ENCODE measurements around the gene CDC16. TPM values are rescaled to one million over a fixed set of nuclear protein-coding genes. Genes with fewer than 3 reads are reported as not detected.
A peak's percentile ranks its signal among the peaks of the same experiment; 100 is the strongest.

Gene CDC16
- total RNA-seq, 2 experiments from 2014 or later: 83.5 to 90.8 TPM

DNA sequence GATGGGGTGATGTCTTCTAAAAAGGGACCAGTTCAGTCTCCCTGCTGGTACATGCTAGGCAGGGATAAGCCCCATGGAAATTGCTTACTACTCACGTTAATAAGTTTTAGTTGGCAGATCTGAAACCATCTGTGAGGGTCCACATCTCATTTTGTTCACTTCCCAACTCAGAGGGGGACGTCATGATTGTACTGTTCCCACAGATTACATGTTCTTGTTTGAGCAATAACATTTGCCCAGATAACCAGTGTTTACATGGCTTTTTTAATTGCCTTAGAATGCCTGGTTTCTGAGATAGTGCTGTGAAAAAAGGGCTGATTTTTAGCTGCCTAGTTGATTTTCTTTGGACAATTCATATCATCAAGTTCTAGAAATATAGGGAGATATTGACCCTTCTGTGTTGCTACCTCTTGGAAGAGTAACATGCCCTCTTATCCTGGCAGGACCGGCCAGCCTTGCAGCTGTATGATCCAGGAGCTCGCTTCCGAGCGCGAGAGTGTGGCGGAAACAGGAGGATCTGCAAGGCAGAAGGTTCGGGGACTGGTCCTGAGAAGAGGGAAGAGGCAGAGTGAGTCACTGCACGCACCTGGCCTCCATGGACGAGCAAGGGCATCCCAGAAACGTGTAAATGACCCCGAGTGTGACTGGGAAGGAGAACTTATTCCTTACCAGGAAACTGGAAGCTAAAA, 69.8 kb downstream of the CDC16 start:
- H3K4me3 Mint-ChIP-seq: no peak overlapping the region
- peaks cover 27% of the 10 kb centered on the region for H3K36me3 Mint-ChIP-seq (ENCODE audit: low read depth)
- H3K27ac Mint-ChIP-seq: no peak overlapping the region
- H3K9me3 Mint-ChIP-seq (ENCODE audit: low read depth): no peaks in the 10 kb centered on the region
- DNase-seq (no peak), ATAC-seq (no peak)
- intact Hi-C loops (cut with DNase I, micrococcal nuclease): no loop called here
- ChIA-PET CTCF (no interaction called here), POLR2A (interaction anchor here (0.6 kb wide), 1 partner anchor 28 kb away, joined by 4 read pairs; no protein-coding TSS in a partner anchor)
- no peaks in the 10 kb centered on the region for H3K4me1 Mint-ChIP-seq
- H3K27me3 Mint-ChIP-seq: no peaks in the 10 kb centered on the region

DNA sequence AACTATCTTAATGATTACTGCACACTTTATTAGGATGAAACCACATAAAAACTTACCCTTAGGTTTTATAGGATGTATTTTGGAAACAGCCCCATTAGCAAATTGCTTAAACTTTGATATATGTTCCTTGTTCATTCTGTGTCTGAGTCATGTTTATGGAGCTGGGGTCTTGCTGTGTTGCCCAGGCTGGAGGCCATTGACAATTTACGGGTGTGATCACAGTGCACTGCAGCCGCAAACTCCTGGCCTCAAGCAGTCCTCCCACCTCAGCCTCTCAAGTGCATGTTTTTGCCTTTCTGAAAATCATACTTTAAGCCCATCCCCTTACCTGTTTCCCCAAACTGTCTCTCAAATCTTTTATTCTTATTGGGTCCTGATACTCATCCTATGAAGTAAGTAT, 74.4 kb downstream of the CDC16 start:
- H3K4me3 Mint-ChIP-seq: no peak overlapping the region
- no peaks in the 10 kb centered on the region for H3K9me3 Mint-ChIP-seq (ENCODE audit: low read depth)
- DNase-seq (no peak), ATAC-seq (no peak)
- CTCF ChIA-PET: no interaction called here
- H3K4me1 Mint-ChIP-seq: peaks cover 13% of the 10 kb centered on the region
- H3K27me3 Mint-ChIP-seq: no peaks in the 10 kb centered on the region
- H3K36me3 Mint-ChIP-seq (ENCODE audit: low read depth): peaks cover 13% of the 10 kb centered on the region
- POLR2A ChIA-PET: no interaction called here
- H3K27ac Mint-ChIP-seq: no peak overlapping the region
- intact Hi-C loops (cut with DNase I, micrococcal nuclease): no loop called here

DNA sequence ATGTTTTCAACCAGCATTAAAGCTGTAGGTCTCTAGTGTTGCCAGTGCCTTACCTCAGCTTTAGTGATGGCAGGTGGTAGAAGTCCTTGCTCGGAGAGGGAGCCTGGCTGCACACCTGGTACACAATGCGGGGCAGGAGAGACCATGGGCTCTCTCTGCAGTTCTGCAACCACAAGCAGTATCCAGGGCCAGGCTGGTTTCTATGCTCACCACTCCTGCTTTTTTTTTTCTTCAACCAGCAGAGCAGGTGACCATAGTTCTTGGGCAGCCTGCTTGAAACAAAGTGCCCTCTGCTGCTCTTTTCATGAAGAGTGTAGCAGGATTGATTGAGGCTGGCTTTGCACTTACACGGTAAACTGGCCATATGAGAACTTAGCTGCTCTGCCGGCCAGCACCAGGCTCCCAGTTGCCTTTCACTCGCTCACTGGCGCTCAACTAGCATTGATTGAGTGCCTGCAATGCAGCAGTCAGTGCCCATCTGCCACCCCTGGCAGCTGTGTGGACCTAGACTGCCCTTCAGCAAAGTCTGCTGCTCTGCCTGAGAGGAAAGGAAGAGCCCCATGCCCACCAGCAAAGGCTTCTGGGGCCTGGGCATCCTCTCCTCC, 75.2 kb downstream of the CDC16 start:
- intact Hi-C loops (cut with DNase I, micrococcal nuclease): no loop called here
- H3K4me3 Mint-ChIP-seq: no peak overlapping the region
- no peak overlapping the region for H3K27ac Mint-ChIP-seq
- POLR2A ChIA-PET: interaction anchor here (0.5 kb wide), 1 partner anchor 25 kb away, joined by 11 read pairs; no protein-coding TSS in a partner anchor
- H3K9me3 Mint-ChIP-seq (ENCODE audit: low read depth): no peaks in the 10 kb centered on the region
- CTCF ChIA-PET: interaction anchor here (0.6 kb wide), 1 partner anchor 30 kb away, joined by 3 read pairs; no protein-coding TSS in a partner anchor
- no peaks in the 10 kb centered on the region for H3K27me3 Mint-ChIP-seq
- DNase-seq (no peak), ATAC-seq (no peak)
- peaks cover 14% of the 10 kb centered on the region for H3K4me1 Mint-ChIP-seq
- peaks cover 11% of the 10 kb centered on the region for H3K36me3 Mint-ChIP-seq (ENCODE audit: low read depth)

DNA sequence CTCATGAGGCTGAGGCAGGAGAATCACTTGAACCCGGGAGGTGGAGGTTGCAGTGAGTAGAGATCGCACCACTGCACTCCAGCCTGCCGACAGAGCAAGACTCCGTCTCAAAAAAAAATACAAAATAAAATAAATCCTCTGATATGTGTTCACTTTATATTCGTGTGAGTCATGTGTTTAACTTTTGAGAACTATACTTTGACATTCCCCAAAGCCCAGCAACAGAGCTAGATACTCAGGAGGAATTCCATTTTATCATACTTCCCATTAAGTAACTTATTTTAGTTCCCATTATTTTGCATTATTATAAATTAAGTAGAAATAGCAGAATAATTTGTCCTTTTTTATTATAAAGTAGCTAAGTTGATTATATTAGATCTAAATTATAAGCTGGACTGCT, 76.3 kb downstream of the CDC16 start:
- peaks cover 16% of the 10 kb centered on the region for H3K36me3 Mint-ChIP-seq (ENCODE audit: low read depth)
- H3K27me3 Mint-ChIP-seq: no peaks in the 10 kb centered on the region
- no peak for DNase-seq
- no peak overlapping the region for H3K27ac Mint-ChIP-seq
- CTCF ChIA-PET: no interaction called here
- no peaks in the 10 kb centered on the region for H3K9me3 Mint-ChIP-seq (ENCODE audit: low read depth)
- POLR2A ChIA-PET: no interaction called here
- intact Hi-C loops (cut with DNase I, micrococcal nuclease): no loop called here
- no peak overlapping the region for H3K4me3 Mint-ChIP-seq
- no peak for ATAC-seq
- peaks cover 21% of the 10 kb centered on the region for H3K4me1 Mint-ChIP-seq

DNA sequence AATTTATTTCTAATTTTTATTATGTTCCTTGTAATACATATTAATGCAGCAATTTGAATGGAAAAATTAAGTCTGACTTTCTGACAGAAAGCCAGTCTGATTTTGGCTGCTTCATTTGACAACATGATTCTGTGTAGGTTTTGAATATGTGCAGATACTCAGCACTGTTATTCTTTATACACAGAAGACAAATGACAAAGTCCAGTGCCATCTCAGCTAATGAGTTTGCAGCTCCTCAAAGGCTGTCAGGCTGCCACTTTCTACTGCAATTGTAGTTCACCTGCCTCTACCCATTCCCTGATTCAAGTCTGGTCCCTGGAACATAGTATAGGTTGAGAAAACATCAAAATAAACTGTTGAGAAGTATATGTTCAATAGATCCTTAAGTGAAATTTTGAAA, 76.7 kb downstream of the CDC16 start:
- DNase-seq (no peak), ATAC-seq (no peak)
- H3K36me3 Mint-ChIP-seq (ENCODE audit: low read depth): peaks cover 14% of the 10 kb centered on the region
- H3K4me3 Mint-ChIP-seq: no peak overlapping the region
- H3K9me3 Mint-ChIP-seq (ENCODE audit: low read depth): no peaks in the 10 kb centered on the region
- no peak overlapping the region for H3K27ac Mint-ChIP-seq
- no peaks in the 10 kb centered on the region for H3K27me3 Mint-ChIP-seq
- ChIA-PET POLR2A (no interaction called here), CTCF (no interaction called here)
- peaks cover 21% of the 10 kb centered on the region for H3K4me1 Mint-ChIP-seq
- intact Hi-C loops (cut with DNase I, micrococcal nuclease): no loop called here

DNA sequence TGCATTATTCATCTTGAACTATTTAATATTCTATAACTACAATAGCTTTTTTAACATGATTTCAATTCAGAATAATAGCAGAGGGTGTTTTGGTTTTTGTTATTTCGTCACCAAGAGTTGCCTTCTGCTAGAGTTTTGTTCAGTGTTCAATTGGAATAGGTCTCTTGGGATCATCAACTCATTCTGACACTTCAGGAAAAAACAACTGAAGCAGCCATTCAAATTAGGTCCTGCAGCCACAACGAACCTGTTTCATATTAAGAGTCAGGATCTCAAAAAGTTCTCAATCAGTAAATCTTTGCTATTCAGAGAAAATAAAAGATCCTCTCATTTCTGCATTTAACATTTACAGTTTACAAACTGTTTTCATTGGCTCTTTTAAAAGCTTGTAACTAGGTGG, 77.2 kb downstream of the CDC16 start:
- ChIA-PET CTCF (interaction anchor here (1.9 kb wide), 1 partner anchor 13 kb away, joined by 5 read pairs; no protein-coding TSS in a partner anchor), POLR2A (no interaction called here)
- Mint-ChIP-seq H3K27ac (no peak overlapping the region), H3K4me3 (no peak overlapping the region), H3K9me3 (ENCODE audit: low read depth) (no peaks in the 10 kb centered on the region), H3K36me3 (ENCODE audit: low read depth) (peaks cover 17% of the 10 kb centered on the region), H3K27me3 (no peaks in the 10 kb centered on the region), H3K4me1 (peaks cover 24% of the 10 kb centered on the region)
- no peak for ATAC-seq
- DNase-seq: no peak
- intact Hi-C loops (cut with DNase I, micrococcal nuclease): no loop called here

DNA sequence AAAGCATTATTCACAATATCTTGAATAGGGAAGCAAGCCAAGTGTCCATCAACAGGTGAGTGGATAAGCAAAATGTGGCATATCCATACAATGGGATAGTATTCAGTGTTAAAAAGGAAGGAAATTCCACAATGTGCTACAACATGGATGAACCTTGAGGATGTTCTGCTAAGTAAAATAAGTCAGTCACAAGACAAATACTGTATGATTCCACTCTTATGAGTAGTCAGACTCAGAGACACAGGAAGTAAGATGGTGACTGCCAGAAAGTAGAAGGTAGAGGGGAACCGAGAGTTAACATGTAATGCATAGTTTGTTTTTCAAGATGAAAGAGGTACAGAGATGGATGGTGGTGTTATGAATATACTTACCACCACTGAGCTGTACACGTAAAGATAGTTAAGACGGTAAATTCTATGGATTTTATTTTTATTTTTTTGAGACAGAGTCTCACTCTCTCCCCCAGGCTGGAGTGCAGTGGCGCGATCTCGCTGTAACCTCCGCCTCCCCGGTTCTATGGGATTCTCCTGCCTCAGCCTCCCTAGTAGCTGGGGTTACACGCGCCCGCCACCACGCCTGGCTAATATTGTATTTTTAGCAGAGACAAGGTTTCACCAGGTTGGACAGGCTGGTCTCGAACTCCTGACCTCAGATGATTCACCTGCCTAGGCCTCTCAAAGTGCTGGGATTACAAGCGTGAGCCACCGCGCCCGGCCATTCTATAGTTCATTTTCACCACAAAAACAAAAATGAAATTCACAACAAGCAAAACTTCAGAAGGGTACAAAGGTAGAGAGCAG, 78.6 kb downstream of the CDC16 start:
- intact Hi-C loops (cut with DNase I, micrococcal nuclease): loop anchor here in 1 of 2 experiments (1.0 kb wide), 1 partner anchor 248 kb away; no protein-coding TSS in a partner anchor
- Mint-ChIP-seq H3K27ac (peak overlapping the region; percentile 98), H3K9me3 (ENCODE audit: low read depth) (no peaks in the 10 kb centered on the region), H3K27me3 (no peaks in the 10 kb centered on the region), H3K36me3 (ENCODE audit: low read depth) (peaks cover 17% of the 10 kb centered on the region), H3K4me3 (peak overlapping the region; percentile 97), H3K4me1 (peaks cover 35% of the 10 kb centered on the region)
- ChIA-PET POLR2A (interaction anchor here (0.9 to 1.4 kb wide), 4 partner anchors 10 to 245 kb away, joined by 4 to 12 read pairs (median 5); partner anchors contain the start of gene UPF3A), CTCF (interaction anchor here (0.9 to 1.9 kb wide), 3 partner anchors 10 to 32 kb away, joined by 3 to 5 read pairs (median 4); partner anchors contain the start of gene UPF3A)
- ATAC-seq (peak; percentile 71), DNase-seq (peak; percentile 75)

DNA sequence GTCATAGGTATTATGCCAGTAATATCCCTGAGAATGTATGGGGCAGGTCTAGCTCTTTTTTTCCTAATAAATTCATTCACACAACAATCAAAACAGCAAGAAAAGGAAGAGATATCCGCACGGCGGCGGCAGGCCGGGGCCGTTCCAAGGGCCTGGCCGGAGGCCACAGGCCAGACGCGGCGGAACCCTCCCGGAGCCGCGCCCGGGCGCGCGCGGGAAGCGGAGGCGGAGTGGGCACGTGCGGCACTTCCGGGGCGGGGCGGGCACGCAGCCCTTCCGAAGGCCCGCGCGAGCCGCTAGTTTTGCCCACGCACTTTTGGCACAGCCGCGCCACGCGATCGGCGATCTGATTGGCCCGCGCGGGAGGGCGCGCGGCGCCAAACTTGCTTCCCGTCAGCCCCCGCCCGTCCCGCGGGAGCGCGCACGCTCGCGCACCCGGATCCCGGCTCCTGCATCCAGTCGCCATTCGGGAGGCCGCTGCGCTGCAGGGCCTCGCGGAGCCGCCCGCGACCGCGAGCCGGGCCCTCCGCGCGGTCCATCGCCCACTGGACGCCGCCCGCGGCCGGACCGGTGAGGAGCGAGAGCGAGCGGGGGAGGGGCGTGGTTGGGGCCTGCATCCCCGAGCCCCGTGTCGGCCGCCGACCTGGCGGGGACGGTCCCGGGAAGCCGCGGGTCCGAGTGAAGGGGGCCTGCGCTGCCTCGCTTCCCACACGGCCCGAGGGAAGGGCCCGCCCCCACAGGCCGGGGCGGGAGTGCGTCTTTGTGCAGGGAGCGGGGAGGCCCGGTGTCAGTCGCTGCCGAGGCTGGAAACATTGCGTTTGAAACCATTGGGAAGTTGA, 79.6 kb downstream of the CDC16 start, which contains the start of gene CHAMP1:
TSS of gene CHAMP1 (plus strand) at position 430 of the 839 bp plus-strand sequence. CDS start 9,340 bp downstream, outside the sequence.
- no peaks in the 10 kb centered on the region for H3K9me3 Mint-ChIP-seq (ENCODE audit: low read depth)
- H3K4me3 Mint-ChIP-seq: peak within 1 kb of the TSS; percentile 97
- peaks cover 26% of the 10 kb centered on the region for H3K36me3 Mint-ChIP-seq (ENCODE audit: low read depth)
- POLR2A ChIA-PET: interaction anchor here (1.3 to 1.4 kb wide), 3 partner anchors 9 to 33 kb away, joined by 4 to 12 read pairs (median 6); partner anchors contain the start of gene UPF3A
- peak within 1 kb of the TSS; percentile 98 for H3K27ac Mint-ChIP-seq
- intact Hi-C loops (cut with DNase I, micrococcal nuclease): loop anchor here (1.0 to 2.0 kb wide), 8 partner anchors 21 to 1105 kb away; partner anchors contain the start of genes UPF3A (in 2 of the 2), CDC16 (in 1 of the 2), CUL4A (in 1 of the 2) and DCUN1D2 (in 1 of the 2)
- peaks cover 43% of the 10 kb centered on the region for H3K4me1 Mint-ChIP-seq
- no peaks in the 10 kb centered on the region for H3K27me3 Mint-ChIP-seq
- peak; percentile 77 for ATAC-seq
- CTCF ChIA-PET: interaction anchor here (0.9 to 1.9 kb wide), 4 partner anchors 11 to 77 kb away, joined by 3 to 5 read pairs (median 4); no protein-coding TSS in a partner anchor
- peak; percentile 97 for DNase-seq

DNA sequence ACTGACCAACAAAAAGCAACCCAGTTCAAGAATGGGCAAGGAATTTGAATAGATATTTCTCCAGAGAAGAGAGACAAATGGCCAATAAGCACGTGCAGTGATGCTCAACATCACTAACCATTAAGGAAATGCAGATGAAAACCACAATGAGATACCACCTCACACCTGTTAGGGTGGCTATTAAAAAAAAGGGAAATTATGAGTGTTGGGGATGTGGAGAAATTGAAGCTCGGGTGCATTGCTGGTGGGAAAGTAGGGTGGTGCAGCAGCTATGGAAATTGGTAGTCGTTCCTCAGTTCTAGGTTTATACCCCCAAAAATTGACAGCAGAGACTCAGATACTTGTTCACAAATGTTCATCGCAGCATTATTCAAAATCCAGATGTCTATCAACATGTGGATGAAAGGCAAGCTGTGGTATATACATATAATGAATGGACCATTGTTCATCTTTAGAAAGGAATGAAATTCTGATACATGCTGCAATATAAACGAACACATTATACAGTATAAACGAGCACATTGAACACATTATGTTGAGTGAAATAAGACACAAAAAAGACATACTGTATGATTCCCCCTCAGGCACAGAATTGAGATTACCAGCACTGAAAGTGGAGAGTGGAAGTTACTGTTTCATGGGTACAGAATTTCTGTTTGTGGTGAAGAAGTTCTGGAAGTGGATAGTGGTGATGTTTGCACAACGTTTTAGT, 80.5 kb downstream of the CDC16 start:
- no peak for DNase-seq
- H3K27ac Mint-ChIP-seq: peak overlapping the region; percentile 89
- POLR2A ChIA-PET: interaction anchor here (0.6 kb wide), 1 partner anchor 19 kb away, joined by 3 read pairs; no protein-coding TSS in a partner anchor
- H3K27me3 Mint-ChIP-seq: no peaks in the 10 kb centered on the region
- CTCF ChIA-PET: interaction anchor here (0.7 to 1.0 kb wide), 3 partner anchors 11 to 78 kb away, joined by 3 read pairs; no protein-coding TSS in a partner anchor
- H3K4me3 Mint-ChIP-seq: peak overlapping the region; percentile 97
- intact Hi-C loops (cut with DNase I, micrococcal nuclease): loop anchor here in 1 of 2 experiments (2.0 kb wide), 1 partner anchor 34 kb away; the partner anchor contains the start of gene UPF3A
- peaks cover 35% of the 10 kb centered on the region for H3K36me3 Mint-ChIP-seq (ENCODE audit: low read depth)
- peaks cover 53% of the 10 kb centered on the region for H3K4me1 Mint-ChIP-seq
- H3K9me3 Mint-ChIP-seq (ENCODE audit: low read depth): no peaks in the 10 kb centered on the region
- ATAC-seq: peak; percentile 2

DNA sequence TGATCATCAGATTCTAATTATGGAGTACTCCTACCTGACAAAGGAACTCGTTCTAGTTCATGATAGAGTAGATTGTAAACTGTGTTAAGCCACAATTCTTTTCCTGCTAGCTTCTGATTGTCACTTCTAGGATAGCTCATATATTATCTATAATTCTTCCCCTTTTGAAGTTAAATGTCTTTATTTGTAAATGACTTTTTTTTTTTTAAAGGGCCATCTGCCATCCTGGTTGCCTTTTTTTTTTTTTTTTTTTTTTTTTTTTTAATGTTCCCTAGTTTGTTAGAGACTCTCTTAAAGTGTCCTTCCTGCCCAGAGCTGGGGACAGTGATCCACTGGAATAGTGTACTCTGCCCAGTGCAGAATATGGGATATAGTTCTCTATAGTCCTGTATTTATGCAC, 83.9 kb downstream of the CDC16 start:
- DNase-seq (no peak), ATAC-seq (no peak)
- Mint-ChIP-seq H3K9me3 (ENCODE audit: low read depth) (no peaks in the 10 kb centered on the region), H3K4me3 (no peak overlapping the region), H3K27me3 (no peaks in the 10 kb centered on the region), H3K36me3 (ENCODE audit: low read depth) (peaks cover 62% of the 10 kb centered on the region), H3K27ac (peak overlapping the region; percentile 40), H3K4me1 (peaks cover 57% of the 10 kb centered on the region)
- ChIA-PET CTCF (interaction anchor here (0.8 to 1.6 kb wide), 4 partner anchors 9 to 24 kb away, joined by 3 to 5 read pairs (median 4); no protein-coding TSS in a partner anchor), POLR2A (interaction anchor here (0.7 kb wide), 1 partner anchor 171 kb away, joined by 3 read pairs; no protein-coding TSS in a partner anchor)
- intact Hi-C loops (cut with DNase I, micrococcal nuclease): no loop called here

All from activated CD4-positive, alpha-beta T cell treated with anti-CD3 and anti-CD28 coated beads for 36 hours (primary cell).